ENCODE data around the gene MPRIP.
A peak's percentile ranks its signal among the peaks of the same experiment; 100 is the strongest.

MPRIP gene

GRCh38 chr17:17221329-17221728 is 179.1 kb downstream of the MPRIP start:
- no peak for DNase-seq

GRCh38 chr17:17223736-17224135 is 181.5 kb downstream of the MPRIP start:
- no peak for DNase-seq

- no peak for DNase-seq
These were observed 181.9 kb downstream of the MPRIP start for GRCh38 chr17:17224137-17224536.

- DNase-seq: no peak
These were observed 183.6 kb downstream of the MPRIP start for GRCh38 chr17:17225901-17226300.

GRCh38 chr17:17226451-17227265 is 184.4 kb downstream of the MPRIP start:
- no peak for DNase-seq

- DNase-seq: no peak
These were observed 185.6 kb downstream of the MPRIP start for GRCh38 chr17:17227608-17228520.

GRCh38 chr17:17228521-17229279 is 186.4 kb downstream of the MPRIP start:
- no peak for DNase-seq

GRCh38 chr17:17229416-17230384 is 187.4 kb downstream of the MPRIP start:
- no peak for DNase-seq

- no peak for DNase-seq
These were observed 189.5 kb downstream of the MPRIP start for GRCh38 chr17:17231621-17232302.

GRCh38 chr17:17232303-17232621 is 190.0 kb downstream of the MPRIP start:
- no peak for DNase-seq

GRCh38 chr17:17235212-17236174 is 193.2 kb downstream of the MPRIP start:
- DNase-seq: peak; percentile 7 to 33

- peak; percentile 7 for DNase-seq
These were observed 194.2 kb downstream of the MPRIP start for GRCh38 chr17:17236295-17237025.

GRCh38 chr17:17237026-17237799 is 195.0 kb downstream of the MPRIP start, which contains the start of gene FLCN:
Gene FLCN, minus strand, starts transcription at chr17:17237168. Its CDS starts 9,031 bp downstream, at chr17:17228137.
- peak; percentile 89 to 95 for DNase-seq

- no peak for DNase-seq
These were observed 197.6 kb downstream of the MPRIP start for GRCh38 chr17:17239832-17240231.

GRCh38 chr17:17241656-17242055 is 199.4 kb downstream of the MPRIP start:
- no peak for DNase-seq

- DNase-seq: no peak
These were observed 200.0 kb downstream of the MPRIP start for GRCh38 chr17:17242246-17242645.

All from inflammatory macrophage treated with lipopolysaccharide for 1 hour (primary cell).